HepG2 (cell line): Measurements from ENCODE around the gene ABCC3. TPM values are rescaled to one million over a fixed set of nuclear protein-coding genes. Genes with fewer than 3 reads are reported as not detected.

Experiments used
- ATF2 ChIP-seq: sonication (generic); formaldehyde crosslinking; IDR thresholded peaks from 2 replicates; pipeline ENCODE4 v1.4.0; 2020; ENCODE audit warnings: missing genetic modification reagents
- CCAR2 ChIP-seq: fragments of 200-400 bp; formaldehyde crosslinking; optimal IDR thresholded peaks from 2 replicates; pipeline ENCODE3; 2018; ENCODE audit warnings: low read depth, mild to moderate bottlenecking, low read length, moderate library complexity
- CSRNP1 ChIP-seq: sonication (generic); formaldehyde crosslinking; IDR thresholded peaks from 2 replicates; pipeline ENCODE4 v1.8.1; 2023; ENCODE audit warnings: mild to moderate bottlenecking, missing genetic modification reagents
- FOXA1 ChIP-seq, 2 experiments: fragments of 450-650 bp in 1 of 2; sonication (generic) in 1 of 2; formaldehyde crosslinking in 1 of 2; IDR thresholded peaks; 2 replicates each; pipeline versions ENCODE4 v1.4.0 to v1.6.1; 2016 to 2020; ENCODE audit warnings: missing genetic modification reagents in 1 of 2
- HOXA3 ChIP-seq: sonication (generic); formaldehyde crosslinking; IDR thresholded peaks from 2 replicates; pipeline ENCODE4 v1.5.0; 2020; ENCODE audit warnings: missing genetic modification reagents
- KLF15 ChIP-seq: sonication (generic); formaldehyde crosslinking; IDR thresholded peaks from 2 replicates; pipeline ENCODE4 v1.8.1; 2023; ENCODE audit warnings: borderline replicate concordance, mild to moderate bottlenecking, inconsistent platforms, missing genetic modification reagents, mixed read lengths
- LCORL ChIP-seq, 2 experiments: fragments of 450-650 bp in 1 of 2; sonication (generic) in 1 of 2; formaldehyde crosslinking in 1 of 2; IDR thresholded peaks; 2 replicates each; pipeline versions ENCODE4 v1.5.0 to v1.6.1; 2017 to 2020; ENCODE audit warnings: antibody characterized with exemption in 1 of 2, missing genetic modification reagents in 1 of 2
- MEIS1 ChIP-seq: sonication (generic); formaldehyde crosslinking; IDR thresholded peaks from 2 replicates; pipeline ENCODE4 v1.9.0; 2021; ENCODE audit warnings: mild to moderate bottlenecking, missing genetic modification reagents, moderate library complexity, borderline replicate concordance
- MZF1 ChIP-seq: sonication (generic); formaldehyde crosslinking; IDR thresholded peaks from 2 replicates; pipeline ENCODE4 v1.8.1; 2023; ENCODE audit warnings: mild to moderate bottlenecking, missing genetic modification reagents, borderline replicate concordance
- NR3C1 ChIP-seq: sonication (generic); formaldehyde crosslinking; IDR thresholded peaks from 2 replicates; pipeline ENCODE4 v1.4.0; 2020; ENCODE audit warnings: missing genetic modification reagents
- ONECUT2 ChIP-seq: sonication (generic); formaldehyde crosslinking; IDR thresholded peaks from 2 replicates; pipeline ENCODE4 v1.4.0; 2020; ENCODE audit warnings: missing genetic modification reagents
- PCBP1 ChIP-seq: fragments of 200-400 bp; formaldehyde crosslinking; IDR thresholded peaks from 2 replicates; pipeline ENCODE4 v1.6.1; 2017; ENCODE audit warnings: mild to moderate bottlenecking, low read depth, low read length, borderline replicate concordance
- RBFOX2 ChIP-seq: fragments of 200-400 bp; formaldehyde crosslinking; IDR thresholded peaks from 2 replicates; pipeline ENCODE4 v1.6.1; 2017; ENCODE audit warnings: low read depth, mild to moderate bottlenecking, low read length
- SMC3 ChIP-seq: IDR thresholded peaks from 2 replicates; pipeline ENCODE4 v1.6.1; 2011; ENCODE audit warnings: low read length, improper control_type of control experiment
- SP1 ChIP-seq, 2 experiments: fragments of 450-650 bp in 1 of 2; sonication (generic) in 1 of 2; formaldehyde crosslinking in 1 of 2; IDR thresholded peaks; 2 replicates each; pipeline versions ENCODE4 v1.4.0 to v1.6.1; 2016 to 2020; ENCODE audit warnings: missing genetic modification reagents in 1 of 2
- TSC22D2 ChIP-seq: sonication (generic); formaldehyde crosslinking; IDR thresholded peaks from 2 replicates; pipeline ENCODE4 v1.5.1; 2020; ENCODE audit warnings: missing genetic modification reagents, mild to moderate bottlenecking, borderline replicate concordance
- ZNF326 ChIP-seq: sonication (generic); formaldehyde crosslinking; IDR thresholded peaks from 2 replicates; pipeline ENCODE4 v1.4.0; 2020; ENCODE audit warnings: missing genetic modification reagents, borderline replicate concordance
- ZNF484 ChIP-seq: sonication (generic); formaldehyde crosslinking; IDR thresholded peaks from 2 replicates; pipeline ENCODE4 v1.5.1; 2020; ENCODE audit warnings: mild to moderate bottlenecking, low read depth, missing genetic modification reagents, borderline replicate concordance
- ZNF543 ChIP-seq: sonication (generic); formaldehyde crosslinking; IDR thresholded peaks from 2 replicates; pipeline ENCODE4 v1.4.0; 2020; ENCODE audit warnings: mild to moderate bottlenecking, missing genetic modification reagents
- ZNF605 ChIP-seq: sonication (generic); formaldehyde crosslinking; IDR thresholded peaks from 2 replicates; pipeline ENCODE4 v1.8.0; 2022; ENCODE audit warnings: mild to moderate bottlenecking, missing genetic modification reagents
- ZNF704 ChIP-seq: sonication (generic); formaldehyde crosslinking; IDR thresholded peaks from 2 replicates; pipeline ENCODE4 v1.8.1; 2023; ENCODE audit warnings: mild to moderate bottlenecking, inconsistent platforms, moderate library complexity, missing genetic modification reagents, borderline replicate concordance
- ZNF773 ChIP-seq: sonication (generic); formaldehyde crosslinking; IDR thresholded peaks from 2 replicates; pipeline ENCODE4 v1.4.0; 2020; ENCODE audit warnings: missing genetic modification reagents, borderline replicate concordance
- ZNF883 ChIP-seq: sonication (generic); formaldehyde crosslinking; IDR thresholded peaks from 2 replicates; pipeline ENCODE4 v1.5.1; 2020; ENCODE audit warnings: mild to moderate bottlenecking, missing genetic modification reagents; ENCODE audit errors: not compliant biosample characterization
- polyA plus RNA-seq, 8 experiments: library from polyadenylated mRNA; depleted of rRNA in 3 of 8; stranded (reverse) in 7 of 8; unstranded in 1 of 8; fragments of >200 nt; fragmentation: Illumina TruSeq in 4 of 8; extraction: Trizol in 4 of 8; gene quantifications; 2 replicates each; pipeline versions ENCODE4 v1.2.1 to v1.2.3, GENCODE V29; 2011 to 2016; ENCODE audit warnings: low read depth in 4 of 8, missing spikeins in 1 of 8, mixed read lengths in 1 of 8; ENCODE audit not compliant: insufficient read depth in 1 of 8
- total RNA-seq, 5 experiments: library from RNA; depleted of rRNA; stranded (reverse); fragments of >200 nt; fragmentation: Illumina TruSeq; extraction: Trizol; gene quantifications; 2 replicates each; pipeline ENCODE4 v1.2.3, GENCODE V29; 2016; ENCODE audit warnings: low read depth in 1 of 5

ABCC3 gene
- total and polyA plus RNA-seq, 2 of the 13 experiments (the other 11 are each of a cell fraction or from before 2014, with no cell fraction given): 25.2 to 50.7 TPM

- TF ChIP-seq CSRNP1 (0 out of 2 replicates have a peak, but pooled peaks have one; percentile 21), KLF15 (no peak), CCAR2 (no peak), ZNF543 (CRISPR knock-in tag) (peak; percentile 36; the same call in 1 of the 2 replicates), ZNF484 (CRISPR knock-in tag) (no peak), SMC3 (no peak), ONECUT2 (no peak), ZNF704 (CRISPR knock-in tag) (0 out of 2 replicates have a peak, but pooled peaks have one; percentile 19), MZF1 (no peak), LCORL (IDR thresholded peaks at IDR 0.05) (no peak), LCORL (CRISPR knock-in tag; IDR thresholded peaks at IDR 0.05) (peak; percentile 17; the same call in 1 of the 2 replicates), HOXA3 (CRISPR knock-in tag) (no peak), FOXA1 (IDR thresholded peaks at IDR 0.05) (no peak), FOXA1 (CRISPR knock-in tag; IDR thresholded peaks at IDR 0.05) (peak; percentile 77), ATF2 (CRISPR knock-in tag) (peak; percentile 63; the same call in 1 of the 2 replicates), NR3C1 (no peak), PCBP1 (no peak), MEIS1 (CRISPR knock-in tag) (no peak), SP1 (IDR thresholded peaks at IDR 0.05) (no peak), SP1 (CRISPR knock-in tag; IDR thresholded peaks at IDR 0.05) (no peak), RBFOX2 (peak; percentile 16; the same call in 1 of the 2 replicates), ZNF883 (CRISPR knock-in tag) (no peak), ZNF773 (CRISPR knock-in tag) (no peak), ZNF605 (CRISPR knock-in tag) (no peak), ZNF326 (CRISPR knock-in tag) (no peak), TSC22D2 (CRISPR knock-in tag) (no peak)
These were observed 58.5 kb downstream of the ABCC3 start (continued) for GRCh38 chr17:50693036-50693682.
